CD4-positive, alpha-beta T cell treated with Interferon gamma for 1 hour (primary cell): ENCODE data around the gene MYL11.
"Not testable (repeated sequence)": the region's sequence is repeated elsewhere in the genome, so short reads cannot be mapped to it uniquely, and the experiment has no call there.

ENCODE experiments used
- DNase-seq: peaks from one replicate; pipeline ENCODE4 v3.0.0-alpha.2; 2020

The MYL11 gene

DNA sequence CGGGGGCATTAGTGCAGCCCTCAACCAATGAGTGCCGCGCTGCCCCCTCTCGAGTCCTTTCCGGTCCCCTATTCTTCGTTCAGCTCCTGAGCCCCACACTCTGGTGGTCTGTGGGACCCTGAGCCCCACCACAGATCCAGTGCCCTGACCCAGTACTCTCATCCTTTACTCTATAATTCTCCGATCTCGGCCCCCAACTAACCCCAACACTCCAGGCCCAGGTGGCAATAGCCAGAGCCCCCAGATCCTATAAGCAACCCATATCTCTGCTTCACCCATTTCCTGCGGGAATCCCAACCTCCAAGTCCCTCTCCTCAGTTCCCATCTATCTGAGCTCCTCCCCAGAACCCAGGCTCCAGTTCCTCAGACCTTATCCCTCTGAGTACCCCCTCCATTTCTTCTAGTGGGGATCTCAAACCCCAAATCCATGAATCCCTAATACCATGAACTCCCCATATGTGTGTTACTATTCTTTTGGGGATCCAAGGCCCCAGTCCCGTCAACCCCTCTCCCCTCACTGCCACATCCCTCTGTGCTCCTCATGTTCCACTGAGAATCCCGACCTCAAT, 3.3 kb upstream of the MYL11 start:
- no peak for DNase-seq

DNA sequence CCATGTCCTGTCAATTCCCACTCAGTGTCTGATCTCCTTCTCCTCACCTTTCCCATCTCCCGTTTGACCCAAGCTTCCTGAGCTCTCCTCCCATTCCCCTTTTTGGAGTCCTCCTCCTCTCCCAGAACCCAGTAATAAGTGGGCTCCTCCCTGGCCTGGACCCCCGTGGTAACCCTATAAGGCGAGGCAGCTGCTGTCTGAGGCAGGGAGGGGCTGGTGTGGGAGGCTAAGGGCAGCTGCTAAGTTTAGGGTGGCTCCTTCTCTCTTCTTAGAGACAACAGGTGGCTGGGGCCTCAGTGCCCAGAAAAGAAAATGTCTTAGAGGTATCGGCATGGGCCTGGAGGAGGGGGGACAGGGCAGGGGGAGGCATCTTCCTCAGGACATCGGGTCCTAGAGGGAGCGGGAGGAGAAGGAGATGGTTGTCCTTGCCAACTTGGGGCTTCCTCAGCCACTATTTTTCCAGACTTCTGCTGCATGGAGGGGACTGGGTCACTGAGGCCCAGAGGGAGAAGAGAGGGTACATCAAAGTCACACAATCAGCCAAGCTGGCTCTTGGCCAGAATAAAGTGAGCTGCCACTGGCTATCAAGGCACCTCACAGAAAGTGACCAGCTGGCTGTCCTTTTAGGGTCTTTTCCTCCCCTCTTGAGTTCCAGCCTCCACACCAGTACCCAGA, 2.4 kb upstream of the MYL11 start:
- no peak for DNase-seq

DNA sequence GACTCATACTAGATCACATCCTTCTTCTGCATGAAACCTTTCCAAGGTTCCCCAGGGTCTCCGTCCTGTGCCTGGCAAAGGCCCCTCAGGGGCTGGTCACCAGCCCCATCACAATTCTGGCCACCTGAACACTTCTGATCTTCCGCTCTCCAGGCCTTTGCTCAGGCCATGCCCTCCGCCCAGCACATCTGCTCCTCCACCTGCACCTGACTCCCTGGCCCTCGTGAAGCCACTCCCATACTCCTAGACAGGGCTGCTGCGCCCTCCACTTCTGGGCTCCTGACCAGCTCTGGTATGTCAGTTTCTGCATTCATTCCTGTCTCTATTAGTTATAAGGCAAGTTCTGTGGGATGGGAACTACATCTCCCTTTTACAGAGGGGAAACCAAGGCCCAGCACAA, 1.9 kb upstream of the MYL11 start:
- no peak for DNase-seq

DNA sequence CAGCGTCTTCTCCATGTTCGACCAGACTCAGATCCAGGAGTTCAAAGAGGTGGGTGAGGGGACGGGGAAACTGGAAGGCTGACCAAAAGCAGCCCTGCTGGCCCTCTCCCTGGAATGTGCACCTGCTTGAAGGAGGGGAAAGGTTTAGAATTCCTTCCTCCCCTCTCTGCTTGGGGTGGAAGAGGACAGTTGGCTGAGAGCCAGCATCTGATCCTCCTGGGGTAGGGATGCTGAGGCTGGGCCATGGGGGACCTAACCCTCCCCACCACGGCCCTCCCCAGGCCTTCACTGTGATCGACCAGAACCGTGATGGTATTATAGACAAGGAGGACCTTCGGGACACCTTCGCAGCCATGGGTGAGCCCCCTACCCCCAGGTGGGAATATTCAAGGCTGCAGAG, 1.3 kb downstream of the MYL11 start:
- no peak for DNase-seq

DNA sequence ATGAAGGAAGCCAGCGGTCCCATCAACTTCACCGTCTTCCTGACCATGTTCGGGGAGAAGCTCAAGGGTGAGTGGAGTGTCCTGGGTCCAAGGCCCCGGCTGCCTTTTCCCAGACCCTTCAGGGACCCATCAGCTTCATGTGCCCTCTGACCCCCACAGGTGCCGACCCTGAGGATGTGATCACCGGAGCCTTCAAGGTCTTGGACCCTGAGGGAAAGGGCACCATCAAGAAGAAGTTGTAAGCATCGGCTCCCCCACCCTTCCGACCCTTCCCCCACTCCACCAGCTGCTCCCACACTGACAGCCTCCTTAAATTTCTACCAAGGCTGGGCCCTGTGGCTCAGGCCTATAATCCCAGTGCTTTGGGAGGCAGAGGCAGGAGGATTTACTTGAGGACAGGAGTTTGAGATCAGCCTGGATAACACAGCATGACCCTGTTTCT, 1.9 kb downstream of the MYL11 start:
- no peak for DNase-seq

DNA sequence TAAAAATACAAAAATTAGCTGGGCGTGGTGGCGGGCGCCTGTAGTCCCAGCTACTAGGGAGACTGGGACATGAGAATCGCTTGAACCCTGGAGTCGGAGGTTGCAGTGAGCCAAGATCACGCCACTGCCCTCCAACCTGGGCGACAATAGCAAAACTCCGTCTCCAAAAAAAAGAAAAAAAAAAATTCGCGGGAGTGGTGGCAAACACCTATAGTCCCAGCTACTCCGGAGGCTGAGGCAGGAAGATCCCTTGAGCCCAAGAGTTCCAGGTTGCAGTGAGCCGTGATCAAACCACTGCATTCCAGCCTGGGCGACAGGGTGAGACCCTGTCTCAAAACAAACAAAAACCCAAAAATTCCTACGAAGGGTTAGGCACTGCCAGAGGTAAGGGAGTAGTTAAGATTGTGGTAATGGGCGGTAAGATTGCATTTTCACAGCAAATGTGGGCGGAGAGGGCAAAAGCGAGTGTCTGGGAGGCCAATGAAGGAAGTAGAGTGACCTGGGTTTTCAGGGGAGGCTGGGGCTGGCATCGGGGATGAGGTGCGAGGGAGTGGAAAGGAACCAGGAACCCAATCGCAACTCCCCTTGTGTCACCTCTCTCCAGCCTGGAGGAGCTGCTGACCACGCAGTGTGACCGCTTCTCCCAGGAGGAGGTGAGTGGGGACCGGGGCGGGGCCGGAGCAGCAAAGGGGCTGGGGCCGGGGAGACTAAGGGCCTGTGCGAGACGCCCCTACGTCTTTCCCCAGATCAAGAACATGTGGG, 2.6 kb downstream of the MYL11 start:
- no peak for DNase-seq

DNA sequence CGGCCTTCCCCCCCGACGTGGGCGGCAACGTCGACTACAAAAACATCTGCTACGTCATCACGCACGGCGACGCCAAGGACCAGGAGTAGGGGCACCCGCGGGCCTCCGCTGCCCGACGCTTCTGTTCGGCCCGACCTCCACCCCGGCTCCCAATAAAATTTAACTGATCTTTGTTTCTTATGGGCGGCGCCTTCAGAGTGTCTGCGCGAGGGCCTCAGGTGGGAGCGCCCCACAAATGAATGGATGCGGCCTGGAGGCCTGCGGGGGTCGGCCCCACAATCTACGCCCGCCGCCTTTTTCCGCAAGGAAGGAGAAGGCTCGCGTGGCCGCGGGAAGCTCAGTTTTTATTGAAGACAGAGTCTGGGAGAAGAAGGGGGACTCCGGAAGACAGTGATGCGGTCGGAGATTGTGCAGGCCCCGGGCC, 3.2 kb downstream of the MYL11 start:
- DNase-seq: peak; percentile 94

DNA sequence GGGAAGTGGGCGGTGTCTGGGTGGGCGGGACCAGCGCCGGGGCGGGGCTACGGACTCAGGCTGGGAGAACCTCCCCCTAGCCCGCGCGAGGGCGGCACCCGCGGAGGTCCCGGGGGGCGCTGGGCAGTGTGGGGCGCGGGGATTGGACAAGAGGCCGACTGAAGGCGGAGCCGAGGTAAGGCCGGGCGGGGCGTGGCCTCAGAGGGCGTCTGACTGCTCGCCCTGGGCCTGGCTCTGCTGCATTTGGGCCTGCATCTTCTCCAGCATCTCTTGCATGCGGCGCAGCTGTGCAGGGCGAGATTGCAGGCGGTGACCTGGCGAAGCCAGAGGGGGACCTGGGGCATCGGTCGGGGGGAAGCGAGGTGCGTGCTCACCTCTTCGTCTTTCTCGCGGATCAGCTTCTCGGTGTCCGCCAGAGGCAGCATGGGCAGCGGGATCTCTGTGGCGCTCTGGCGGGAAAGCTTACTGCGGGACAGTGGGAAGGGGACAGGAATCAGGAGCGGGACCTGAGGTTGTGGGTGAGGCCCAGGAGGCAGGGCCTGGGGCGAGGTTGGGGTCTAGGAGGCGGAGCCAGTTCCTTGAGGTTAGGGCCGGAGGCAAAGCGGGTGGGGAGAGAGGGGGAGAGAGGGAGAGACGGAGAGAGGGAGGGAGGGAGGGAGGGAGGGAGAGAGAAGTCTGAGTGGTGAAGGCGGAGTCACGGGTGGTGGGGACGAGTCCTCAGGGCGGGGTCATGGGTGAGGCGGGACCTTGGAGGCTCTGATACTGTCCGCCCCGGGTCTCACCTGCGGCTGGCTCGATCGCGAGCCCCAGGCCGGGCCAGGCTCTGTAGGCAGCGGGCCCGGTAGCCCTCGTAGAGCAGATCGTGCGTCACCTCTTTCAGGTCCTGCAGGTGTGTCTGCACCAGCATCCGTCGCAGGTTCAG, 3.9 kb downstream of the MYL11 start:
- peak; percentile 99 for DNase-seq

DNA sequence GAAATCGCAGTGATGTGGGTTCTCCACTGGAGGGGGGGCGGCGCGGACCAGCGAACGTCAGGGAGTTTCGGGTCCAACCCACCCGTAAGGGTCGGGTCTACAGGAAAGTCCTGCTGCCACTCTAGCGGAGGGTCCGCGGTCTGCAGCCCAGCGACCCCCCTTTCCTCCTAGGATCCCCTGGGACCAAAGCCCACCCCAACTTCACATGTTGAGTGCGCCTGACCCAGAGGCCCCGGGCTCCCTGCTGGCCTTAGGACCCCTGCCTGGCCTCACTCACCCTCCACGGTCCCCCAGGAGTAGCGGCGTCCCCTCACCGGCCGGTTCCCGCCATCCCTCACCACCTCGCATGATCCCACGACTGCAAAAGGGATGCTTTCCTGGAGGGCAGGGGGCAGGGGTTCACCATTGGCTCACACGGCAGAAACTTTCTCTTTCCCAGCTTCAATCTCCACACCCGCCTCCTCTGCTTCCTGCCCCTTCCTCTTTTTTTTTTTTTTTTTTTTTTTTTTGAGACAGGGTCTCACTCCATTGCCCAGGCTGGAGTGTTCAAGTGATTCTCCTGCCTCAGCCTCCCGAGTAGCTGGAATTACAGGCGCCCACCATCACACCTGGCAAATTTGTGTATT, 4.7 kb downstream of the MYL11 start:
- DNase-seq: no peak

DNA sequence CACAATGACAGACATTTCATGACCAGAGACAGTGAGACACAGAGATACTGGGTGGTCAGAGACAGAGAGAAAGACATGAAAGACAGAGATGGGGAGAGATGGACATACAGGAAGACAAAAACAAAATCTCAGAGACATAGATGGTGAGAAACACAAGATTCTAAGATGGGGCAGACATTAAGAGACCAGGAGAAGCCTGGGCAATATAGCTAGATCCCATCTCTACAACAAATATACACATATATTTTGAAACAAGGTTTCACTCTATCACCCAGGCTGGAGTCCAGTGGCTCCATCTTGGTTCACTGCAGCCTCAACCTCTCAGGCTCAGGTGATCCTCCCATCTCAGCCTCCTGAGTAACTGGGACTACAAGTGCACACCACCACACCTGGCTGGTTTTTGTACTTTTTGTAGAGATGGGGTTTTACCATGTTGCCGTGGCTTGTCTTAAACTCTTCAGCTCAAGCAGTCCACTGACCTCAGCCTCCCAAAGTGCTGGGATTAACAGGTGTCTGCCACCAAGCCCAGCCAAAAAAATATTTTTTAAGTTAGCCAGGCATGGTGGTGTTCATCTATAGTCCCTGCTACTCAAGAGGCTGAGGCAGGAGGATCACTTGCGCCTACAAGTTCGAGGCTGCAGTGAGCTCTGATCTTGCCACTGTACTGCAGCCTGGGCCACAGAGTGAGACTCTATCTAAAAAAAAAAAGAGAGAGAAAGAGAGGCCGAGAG, 5.6 kb downstream of the MYL11 start:
- DNase-seq: no peak

DNA sequence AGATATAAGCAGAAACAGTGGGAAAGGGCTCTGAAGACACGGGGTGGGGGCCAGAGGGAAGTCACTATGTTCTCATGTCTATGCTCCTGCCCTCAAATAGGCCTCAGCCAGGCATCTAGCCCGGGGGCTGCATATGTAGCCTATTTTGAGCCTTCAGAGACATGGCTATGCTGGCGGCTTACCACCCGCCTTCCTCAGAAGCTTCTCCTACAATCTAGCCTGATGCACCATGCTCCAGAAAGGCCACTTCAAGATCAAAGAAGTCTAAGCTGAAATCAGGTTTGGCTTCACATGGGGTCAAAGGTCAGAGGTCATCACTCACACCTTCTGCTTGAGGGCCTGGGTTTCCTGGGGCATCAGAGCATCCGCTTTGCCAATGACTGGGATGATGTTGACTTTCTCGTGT, 6.2 kb downstream of the MYL11 start:
- DNase-seq: no peak

DNA sequence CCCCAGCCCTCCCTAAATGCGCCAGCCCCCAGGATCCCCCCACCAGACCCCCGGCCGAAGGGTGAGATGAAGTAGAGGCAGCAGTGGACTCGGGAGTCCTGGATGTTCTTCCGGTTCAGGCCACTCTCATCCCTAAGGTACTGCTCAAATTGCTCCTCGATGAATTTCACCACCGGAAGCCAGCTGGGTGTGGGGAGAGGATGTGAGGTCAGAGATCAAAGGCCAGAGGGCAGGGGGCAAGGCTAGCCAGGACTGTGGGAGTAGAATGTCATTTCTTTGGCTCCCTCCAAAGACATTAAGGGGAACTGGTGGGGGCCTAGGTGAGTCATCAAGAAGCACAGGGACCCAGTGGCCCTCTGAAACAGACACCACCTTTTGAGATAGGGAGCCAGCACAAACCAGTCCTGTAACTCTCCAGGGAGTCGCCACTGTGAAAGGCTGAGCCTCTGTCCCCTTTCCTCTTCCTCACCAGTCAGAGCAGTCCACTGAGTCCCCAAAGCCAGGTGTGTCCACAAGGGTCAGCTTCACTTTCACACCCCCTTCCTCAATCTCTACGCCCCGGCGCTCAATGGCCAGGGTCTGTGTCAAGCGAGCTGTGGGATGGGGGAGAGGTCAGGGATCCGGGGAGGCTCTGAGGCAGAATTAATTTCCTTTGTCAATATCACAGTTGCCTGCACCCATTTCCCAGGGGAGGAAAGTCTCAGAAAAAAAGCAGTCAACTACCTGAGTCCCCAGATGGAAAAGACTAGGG, 6.9 kb downstream of the MYL11 start:
- no peak for DNase-seq

DNA sequence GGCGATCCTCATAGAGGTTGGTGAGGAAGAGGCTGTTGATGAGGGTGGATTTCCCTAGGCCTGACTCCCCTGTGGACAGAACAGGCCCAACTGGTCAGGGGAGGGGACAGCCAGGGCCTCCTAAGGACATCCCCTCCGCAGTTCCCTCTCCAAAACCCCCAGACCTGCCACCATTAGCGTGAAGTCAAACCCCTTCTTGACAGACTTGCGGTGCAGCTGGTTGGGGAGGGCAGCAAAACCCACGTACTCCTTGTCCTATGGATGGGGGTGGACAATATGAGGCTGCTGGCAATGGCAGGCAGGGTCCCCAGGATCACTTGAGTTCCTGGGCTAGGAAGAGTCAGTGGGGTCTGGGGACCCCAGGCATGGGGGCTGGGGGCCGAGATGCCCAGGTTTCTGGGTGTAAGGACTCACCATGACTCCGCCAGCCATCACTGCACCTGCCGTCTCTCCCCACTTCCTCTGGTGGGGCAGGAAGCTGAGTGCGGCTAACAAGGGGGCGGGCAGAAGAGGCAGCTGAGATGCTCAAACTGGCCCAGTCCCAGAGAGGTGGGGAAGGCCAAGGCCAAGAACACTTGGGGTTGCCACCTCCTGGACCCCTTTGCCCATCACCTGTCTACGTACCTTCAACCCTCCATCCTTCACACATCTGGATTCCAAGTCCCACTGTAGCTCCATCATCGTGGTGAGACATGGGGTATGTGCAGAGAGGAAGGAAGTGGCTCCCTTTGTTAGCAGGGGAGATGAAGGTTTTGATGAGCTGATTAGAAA, 7.7 kb downstream of the MYL11 start, which contains the start of gene SEPTIN1:
SEPTIN1 (minus strand) TSS at position 451 of the 771 bp plus-strand sequence; CDS start at position 432, 19 bp downstream.
- peak; percentile 76 for DNase-seq

DNA sequence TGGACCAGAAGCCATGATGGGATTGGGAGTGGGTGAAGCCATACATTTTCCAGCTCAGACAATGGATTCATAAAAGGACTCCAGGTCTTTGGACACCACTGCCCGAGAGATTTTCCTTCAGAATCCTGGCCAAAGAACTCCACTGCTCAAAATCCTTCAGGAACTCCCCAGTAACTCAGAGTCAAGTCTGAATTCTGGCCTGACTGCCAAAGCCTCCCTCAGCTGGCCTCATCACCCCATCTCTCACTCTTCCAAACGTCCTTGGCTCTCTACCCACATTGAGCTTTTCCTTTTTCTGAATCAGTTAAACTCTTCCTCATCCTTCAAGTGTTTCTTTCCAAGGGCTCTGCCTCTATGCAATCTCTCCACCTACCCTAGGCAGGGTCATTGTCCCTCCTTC, 8.9 kb downstream of the MYL11 start:
- no peak for DNase-seq

DNA sequence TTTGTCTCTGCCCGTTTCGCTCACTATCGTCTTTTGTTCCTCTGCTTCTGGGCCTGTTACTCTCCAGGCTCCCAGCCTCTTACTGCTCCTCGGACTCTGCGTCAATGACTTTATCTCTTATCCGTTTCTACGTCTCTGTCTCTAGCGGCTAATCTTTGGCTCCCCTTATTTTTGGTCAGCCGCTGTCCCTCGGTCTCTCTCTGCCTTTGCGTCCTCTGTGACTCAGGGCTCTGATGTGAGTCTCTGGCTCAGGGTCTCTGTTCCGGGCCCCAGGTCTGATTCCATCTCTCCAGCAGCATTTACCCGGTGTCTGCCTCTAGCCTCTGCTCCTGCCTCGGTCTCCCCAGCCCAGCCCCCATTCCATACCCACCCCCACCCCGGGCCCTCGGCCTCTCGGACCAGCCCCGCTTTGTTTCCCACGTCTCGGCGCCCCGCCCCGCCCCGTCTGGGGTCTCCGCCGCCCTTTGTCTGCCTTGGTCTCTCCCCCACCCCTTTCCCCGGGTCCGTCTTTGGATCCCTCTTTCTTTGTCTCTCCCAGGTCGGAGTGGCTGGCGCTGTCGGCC, 20.1 kb downstream of the MYL11 start:
- no peak for DNase-seq

DNA sequence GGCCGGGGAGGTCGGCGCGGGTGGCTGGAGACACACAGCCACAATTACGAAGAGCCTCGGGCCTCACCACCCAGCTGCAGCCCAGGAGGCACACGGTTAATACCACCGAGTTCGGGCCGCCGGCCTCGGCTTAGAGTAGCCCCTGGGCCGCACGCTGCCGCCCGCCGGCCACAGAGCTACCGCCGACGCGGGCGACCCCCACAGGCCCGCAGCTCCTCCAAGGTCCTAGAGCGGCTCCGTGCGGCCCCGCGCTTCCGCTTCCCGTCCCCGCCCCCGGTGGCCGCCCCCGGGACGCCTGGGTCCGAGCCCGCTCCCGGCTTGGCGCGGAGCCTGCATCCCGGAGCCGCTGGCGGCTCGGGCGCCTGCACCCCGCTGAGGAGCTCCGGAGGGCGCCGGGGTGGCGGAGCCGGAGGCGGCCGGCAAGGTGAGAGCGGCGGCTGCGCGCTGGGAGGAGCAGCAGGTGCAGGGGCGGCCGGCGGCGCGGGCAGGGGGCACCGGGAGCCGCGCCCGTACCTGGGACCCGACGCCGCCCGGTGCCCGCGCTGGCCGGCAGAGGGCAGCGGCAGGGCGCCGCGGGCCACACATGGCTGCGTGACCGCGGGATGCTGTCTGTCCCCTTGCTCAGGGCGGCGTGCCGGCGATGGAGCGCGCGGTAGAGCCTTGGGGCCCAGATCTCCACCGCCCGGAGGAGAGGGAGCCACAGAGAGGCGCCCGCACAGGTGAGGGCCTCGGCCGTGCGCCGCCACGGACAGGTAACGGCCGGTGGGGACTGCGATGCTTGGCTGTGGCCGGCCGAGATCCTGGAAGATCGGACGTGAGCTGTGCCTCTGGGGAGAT, 20.8 kb downstream of the MYL11 start, which contains the start of gene ZNF48:
ZNF48 (plus strand) TSS at position 266 of the 837 bp plus-strand sequence; CDS start at position 641, 375 bp downstream.
- DNase-seq: peak; percentile 73

DNA sequence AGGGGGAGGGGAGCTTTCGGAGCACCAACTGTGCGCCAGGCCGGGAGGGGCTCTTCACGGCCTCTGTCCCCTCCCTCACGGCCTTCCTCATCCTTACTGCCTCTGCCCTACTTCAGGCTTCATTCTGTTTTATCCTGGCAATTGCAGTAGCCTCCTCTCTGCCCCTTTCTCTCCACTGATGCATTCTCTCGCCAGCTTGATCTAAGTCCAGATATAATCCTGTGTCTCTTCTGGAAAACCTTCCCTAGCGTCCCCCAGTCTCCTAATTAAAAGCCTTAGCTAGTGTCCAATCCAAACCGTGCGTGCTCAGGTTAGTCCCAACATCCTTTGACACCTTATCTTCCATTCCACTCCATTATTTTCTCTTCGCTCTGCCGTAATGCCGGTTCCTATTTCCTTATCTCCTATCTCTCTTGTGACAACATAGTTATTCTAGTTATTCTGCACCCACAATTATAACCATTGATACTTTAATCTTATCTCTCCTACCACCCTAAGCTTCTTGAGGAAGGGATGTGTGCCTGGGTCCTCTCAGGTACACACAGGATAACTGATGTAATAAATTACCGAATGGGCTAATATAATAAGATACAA, 21.5 kb downstream of the MYL11 start:
- no peak for DNase-seq

DNA sequence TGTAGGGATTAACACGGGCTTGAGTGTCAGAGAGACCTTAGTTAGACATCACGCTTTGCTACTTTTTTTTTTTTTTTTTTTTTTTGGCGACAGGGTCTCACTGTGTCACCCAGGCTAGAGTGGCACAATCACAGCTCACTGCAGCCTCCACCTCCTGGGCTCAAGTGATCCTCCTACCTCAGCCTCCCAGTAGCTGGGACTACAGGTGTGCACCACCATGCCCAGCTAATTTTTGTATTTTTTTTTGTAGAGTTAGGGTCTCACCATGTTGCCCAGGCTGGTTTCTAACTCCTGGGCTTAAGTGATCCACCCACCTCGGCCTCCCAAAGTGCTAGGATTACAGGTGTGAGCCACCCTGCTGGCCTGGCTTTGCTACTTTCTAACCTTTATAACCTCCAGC, 22.0 kb downstream of the MYL11 start:
- DNase-seq: not testable (repeated sequence)
